ENCODE results near the gene BMPR2.

Gene BMPR2

GRCh38 chr2:202605174-202605573 lies 229.0 kb downstream of the BMPR2 start:
- TF ChIP-seq, protein P1, sequence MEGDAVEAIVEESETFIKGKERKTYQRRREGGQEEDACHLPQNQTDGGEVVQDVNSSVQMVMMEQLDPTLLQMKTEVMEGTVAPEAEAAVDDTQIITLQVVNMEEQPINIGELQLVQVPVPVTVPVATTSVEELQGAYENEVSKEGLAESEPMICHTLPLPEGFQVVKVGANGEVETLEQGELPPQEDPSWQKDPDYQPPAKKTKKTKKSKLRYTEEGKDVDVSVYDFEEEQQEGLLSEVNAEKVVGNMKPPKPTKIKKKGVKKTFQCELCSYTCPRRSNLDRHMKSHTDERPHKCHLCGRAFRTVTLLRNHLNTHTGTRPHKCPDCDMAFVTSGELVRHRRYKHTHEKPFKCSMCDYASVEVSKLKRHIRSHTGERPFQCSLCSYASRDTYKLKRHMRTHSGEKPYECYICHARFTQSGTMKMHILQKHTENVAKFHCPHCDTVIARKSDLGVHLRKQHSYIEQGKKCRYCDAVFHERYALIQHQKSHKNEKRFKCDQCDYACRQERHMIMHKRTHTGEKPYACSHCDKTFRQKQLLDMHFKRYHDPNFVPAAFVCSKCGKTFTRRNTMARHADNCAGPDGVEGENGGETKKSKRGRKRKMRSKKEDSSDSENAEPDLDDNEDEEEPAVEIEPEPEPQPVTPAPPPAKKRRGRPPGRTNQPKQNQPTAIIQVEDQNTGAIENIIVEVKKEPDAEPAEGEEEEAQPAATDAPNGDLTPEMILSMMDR (IDR thresholded peaks at IDR 0.05; ENCODE audit: low read depth, low read length), result no peak

DNA sequence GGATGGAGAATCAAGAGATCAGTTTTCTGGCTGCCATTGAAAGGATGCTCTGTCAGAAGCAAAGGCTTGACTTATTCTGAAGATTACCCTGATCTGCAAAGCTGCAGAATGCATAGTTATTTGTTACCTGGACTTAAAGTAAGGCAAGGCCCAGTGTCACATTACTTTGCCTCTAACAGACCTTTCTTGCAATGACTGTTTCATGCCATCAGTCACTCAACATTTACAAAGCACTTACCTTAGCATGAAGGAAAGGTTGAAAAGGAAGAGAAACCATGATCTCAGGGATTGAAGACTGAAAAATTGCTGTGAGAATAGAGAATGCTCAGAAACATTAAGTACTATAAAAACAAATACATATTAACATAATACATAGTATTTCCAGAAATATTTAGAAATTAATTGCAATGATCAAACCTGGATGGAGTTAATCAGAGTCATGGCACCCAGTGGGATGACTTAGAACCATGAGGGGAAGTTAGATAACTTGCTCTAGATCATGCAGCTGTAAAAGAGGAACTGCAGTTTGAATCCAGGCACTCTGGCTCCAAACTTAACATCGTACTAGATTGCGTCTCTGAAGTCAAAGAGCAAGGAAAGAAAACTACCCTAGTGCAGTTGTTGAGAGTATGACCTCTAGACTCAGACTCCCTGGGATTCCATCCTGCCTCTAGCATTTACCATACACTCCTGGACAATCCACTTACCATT lies 232.2 kb downstream of the BMPR2 start:
- TF ChIP-seq, protein P1 (IDR thresholded peaks at IDR 0.05; ENCODE audit: low read depth, low read length), result no peak
- DNase-seq (ENCODE audit: extremely low read depth, low read depth), result no peak

More at GRCh38 chr2:202605174-202605573, 229.0 kb downstream of the BMPR2 start:
- DNase-seq (ENCODE audit: extremely low read depth, low read depth), result no peak

DNA sequence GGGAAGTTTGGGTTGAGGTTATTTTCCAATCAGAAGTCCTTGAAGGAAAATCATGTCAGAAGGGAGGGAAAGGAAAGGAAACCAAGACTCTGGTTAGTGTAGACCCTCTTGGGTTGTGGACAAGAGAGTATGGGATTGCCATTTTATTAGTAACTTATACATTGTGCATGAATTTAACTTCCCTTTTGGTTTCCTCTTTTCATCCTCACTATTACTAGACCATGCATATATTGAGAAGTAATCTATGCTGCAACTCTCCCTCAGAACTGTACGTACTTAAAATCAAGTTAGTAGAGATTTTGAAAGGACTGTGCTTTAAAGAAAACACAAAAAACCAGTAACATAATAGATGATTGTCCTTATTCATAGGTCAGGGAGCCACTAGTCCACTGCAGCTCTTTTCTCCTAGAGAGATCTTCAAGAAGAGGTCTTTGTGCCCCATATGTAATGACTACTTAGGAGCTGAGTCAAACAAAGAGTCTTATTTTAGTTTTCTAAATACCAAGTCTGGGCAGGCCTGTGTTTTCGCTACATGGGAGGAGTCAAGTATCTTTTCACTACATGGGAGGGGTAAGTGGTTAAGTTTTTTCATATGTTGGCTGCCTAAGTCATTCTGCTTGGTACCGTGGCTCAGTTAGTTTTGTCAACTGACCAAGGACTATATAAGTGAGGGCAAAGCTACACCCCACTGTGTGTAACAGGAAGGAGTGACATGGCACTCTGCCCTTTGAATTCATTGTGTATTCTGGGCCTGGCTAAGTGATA lies 233.4 kb downstream of the BMPR2 start:
- no peak for DNase-seq (ENCODE audit: extremely low read depth, low read depth)
- TF ChIP-seq, protein P1 (IDR thresholded peaks at IDR 0.05; ENCODE audit: low read depth, low read length), result no peak

GRCh38 chr2:202610380-202610779 lies 234.3 kb downstream of the BMPR2 start:
- TF ChIP-seq, protein P1 (IDR thresholded peaks at IDR 0.05; ENCODE audit: low read depth, low read length), result no peak
- no peak for DNase-seq (ENCODE audit: extremely low read depth, low read depth)

DNA sequence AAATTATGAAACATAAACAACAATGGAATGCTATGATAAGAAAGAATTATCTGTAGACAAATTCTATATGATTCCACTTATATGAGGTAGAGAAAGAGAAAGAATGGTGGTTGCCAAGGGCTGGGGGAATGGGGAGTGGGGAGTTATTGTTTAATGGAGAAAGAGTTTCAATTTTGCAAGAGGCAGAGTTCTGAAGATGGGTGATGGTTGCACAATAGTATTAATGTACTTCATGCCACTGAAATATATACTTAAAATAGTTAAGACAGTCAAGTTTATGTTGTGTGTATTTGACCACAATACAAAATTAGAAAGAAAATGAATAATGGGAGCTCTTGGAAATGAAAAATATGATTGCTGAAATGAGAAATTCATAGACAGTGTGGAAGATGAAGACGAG lies 236.0 kb downstream of the BMPR2 start:
- no peak for DNase-seq (ENCODE audit: extremely low read depth, low read depth)
- TF ChIP-seq, protein P1 (IDR thresholded peaks at IDR 0.05; ENCODE audit: low read depth, low read length), result no peak

GRCh38 chr2:202613479-202613878 lies 237.4 kb downstream of the BMPR2 start:
- TF ChIP-seq, protein P1 (IDR thresholded peaks at IDR 0.05; ENCODE audit: low read depth, low read length), result no peak
- no peak for DNase-seq (ENCODE audit: extremely low read depth, low read depth)

Data from AG09319 (cell line).